ENCODE measurements around the gene GGPS1.
A peak's percentile ranks its signal among the peaks of the same experiment; 100 is the strongest.
"Not testable (repeated sequence)": the region's sequence is repeated elsewhere in the genome, so short reads cannot be mapped to it uniquely, and the experiment has no call there.

GGPS1 gene

DNA sequence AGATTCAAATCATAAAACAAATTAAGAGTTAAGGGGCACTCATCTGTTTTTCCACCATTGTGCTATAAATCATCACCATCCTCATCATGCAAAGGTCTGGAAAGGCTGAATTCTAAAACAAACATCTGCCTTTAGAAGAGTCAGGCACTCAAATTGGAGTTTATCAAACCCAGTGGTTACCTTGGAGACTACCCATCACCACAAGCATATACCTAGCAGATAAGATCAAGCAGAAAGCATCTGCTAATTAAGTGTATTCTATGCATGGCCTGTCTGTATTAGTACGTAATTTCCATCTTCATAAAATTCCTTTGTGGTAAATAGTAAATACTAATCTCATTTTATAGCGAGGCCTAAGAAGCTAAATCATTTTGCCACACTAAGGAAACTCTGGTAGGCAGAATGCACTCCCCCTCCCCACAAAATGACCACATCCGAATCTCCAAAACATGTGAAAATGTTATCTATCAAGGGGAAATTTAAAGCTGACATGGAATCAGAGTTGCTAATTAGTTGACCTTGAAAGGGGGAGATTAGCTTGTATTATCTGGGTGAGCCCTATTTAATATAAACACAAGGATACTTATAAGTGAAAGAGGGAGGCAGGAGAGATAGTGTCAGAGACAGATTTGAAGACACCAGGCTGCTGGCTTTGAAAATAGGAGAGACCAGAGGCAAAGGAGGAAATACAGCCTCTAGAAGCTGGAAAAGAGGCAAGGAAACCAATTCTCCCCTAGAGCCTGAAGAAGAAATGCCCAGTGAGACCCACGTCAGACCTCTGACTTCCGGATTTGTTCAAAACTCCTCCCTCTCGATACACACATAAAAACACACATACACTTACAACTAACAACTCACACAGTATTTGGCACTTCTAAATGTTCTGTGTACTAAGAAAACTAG is 23.6 kb upstream of the GGPS1 start:
- no peak for DNase-seq (ENCODE audit: low read depth, low spot score)

DNA sequence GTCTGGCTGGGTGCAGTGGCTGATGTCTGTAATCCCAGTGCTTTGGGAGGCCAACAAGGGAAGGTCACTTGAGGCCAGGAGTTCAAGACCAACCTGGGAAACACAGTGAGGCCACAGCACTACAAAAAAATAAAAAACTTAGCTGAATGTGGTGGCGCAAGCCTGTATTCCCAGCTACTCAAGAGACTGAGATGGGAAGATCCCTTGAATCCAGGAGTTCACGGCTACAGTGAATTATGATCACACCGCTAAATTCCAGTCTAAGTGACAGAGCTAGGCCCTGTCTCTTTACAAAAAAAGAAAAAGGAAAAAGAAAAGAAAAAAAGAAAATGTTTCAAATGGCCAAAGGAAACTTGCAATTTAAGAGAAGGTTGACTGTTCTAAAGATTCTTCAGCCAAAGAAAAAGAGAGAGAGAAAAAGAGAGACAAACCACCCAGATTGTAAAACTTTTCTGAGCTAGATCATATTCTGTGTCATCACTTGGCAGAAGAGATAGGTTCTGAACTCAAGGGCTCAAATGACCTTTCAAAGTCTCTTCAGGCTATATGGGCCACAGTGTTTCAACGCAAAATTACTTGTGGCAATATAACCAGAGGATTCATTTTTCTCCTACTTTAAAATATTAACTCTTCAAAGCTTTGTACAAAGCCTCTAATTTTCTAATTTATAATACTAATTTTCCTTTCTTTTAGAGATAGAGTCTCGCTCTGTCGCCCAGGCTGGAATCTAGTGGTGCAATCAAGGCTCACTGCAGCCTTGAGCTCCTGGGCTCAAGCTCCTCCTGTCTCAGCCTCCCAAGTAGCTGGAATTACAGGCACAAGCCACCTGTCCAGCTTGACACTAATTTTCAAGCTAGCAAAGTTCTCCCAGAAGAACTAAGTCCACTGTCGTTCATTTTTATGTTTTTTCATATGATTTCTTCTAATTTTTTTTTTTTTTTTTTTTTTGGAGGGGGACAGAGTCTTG is 20.9 kb upstream of the GGPS1 start:
- no peak for DNase-seq (ENCODE audit: low read depth, low spot score)

GRCh38 chr1:235309206-235309605 is 19.2 kb upstream of the GGPS1 start:
- DNase-seq (ENCODE audit: low read depth, low spot score) = not testable (repeated sequence)

DNA sequence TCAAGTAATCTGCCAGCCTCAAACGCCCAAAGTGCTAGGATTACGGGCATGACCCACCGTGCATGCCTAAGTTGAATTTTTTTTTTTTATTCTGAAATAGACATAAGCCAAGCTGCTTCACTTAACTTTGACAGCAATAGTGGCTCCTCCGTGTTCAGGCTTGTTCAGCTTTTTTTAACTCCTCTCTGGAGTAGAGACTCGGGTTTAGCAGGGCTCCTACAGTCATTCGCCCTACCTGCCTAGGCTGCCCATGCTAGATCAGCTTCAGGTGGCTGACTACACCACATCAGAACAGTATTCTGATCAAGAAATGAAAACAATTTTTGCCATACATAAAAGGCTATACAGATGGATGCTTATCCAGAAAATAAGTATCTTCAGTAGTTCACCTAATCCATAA is 15.1 kb upstream of the GGPS1 start:
- no peak for DNase-seq (ENCODE audit: low read depth, low spot score)

GRCh38 chr1:235313931-235314678 is 14.3 kb upstream of the GGPS1 start:
- DNase-seq (ENCODE audit: low read depth, low spot score) = no peak

- DNase-seq (ENCODE audit: low read depth, low spot score) = no peak
Observed at GRCh38 chr1:235315173-235315572, 13.2 kb upstream of the GGPS1 start.

GRCh38 chr1:235315735-235316134 is 12.6 kb upstream of the GGPS1 start:
- DNase-seq (ENCODE audit: low read depth, low spot score) = no peak

GRCh38 chr1:235317168-235317567 is 11.2 kb upstream of the GGPS1 start:
- DNase-seq (ENCODE audit: low read depth, low spot score) = no peak

DNA sequence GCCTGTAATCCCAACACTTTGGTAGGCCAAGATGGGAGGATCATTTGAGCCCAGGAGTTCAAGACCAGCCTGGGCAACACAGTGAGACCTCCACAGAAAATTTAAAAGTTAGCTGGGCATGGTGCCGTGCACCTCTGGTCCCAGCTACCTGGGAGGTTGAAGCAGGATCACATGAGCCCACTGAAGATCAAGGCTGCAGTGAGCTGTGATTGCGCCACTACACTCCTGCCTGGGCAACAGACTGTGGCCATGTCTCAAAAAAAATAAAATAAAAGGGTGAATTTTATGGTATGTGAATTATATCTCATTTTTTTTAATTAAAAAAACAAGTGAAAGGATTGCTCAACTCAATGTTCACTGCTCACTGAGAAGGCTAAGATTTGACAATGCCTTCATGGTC is 9.1 kb upstream of the GGPS1 start:
- no peak for DNase-seq (ENCODE audit: low read depth, low spot score)

DNA sequence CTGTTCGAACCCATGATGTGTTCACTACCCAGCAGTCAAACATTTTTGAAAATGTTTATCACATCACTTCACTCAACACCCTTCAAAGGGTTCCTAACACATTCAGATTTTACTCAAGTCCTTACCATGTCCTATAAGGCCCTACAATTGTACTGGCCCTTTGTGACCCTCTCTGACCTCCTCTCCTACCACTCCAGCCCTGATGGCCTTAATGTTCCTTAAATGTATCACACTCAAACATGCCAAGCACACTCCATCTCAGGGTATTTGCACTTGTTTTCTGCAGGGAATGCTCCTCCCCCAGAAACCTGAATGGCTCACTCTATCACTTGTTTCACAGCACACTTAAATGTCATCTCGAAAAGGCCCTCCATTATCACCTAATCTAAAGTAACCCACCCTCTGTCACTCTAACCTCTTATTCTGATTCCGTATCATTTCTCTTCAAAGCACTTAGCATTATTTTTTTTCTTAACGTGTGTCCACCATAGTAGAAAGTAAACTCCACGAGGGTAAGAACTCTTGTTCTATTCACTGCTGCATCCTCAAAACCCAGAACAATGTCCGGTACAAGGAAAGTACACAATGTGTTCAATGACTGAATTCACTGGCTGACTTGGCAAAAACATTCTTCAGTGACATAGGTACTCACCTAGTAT is 7.7 kb upstream of the GGPS1 start:
- no peak for DNase-seq (ENCODE audit: low read depth, low spot score)

DNA sequence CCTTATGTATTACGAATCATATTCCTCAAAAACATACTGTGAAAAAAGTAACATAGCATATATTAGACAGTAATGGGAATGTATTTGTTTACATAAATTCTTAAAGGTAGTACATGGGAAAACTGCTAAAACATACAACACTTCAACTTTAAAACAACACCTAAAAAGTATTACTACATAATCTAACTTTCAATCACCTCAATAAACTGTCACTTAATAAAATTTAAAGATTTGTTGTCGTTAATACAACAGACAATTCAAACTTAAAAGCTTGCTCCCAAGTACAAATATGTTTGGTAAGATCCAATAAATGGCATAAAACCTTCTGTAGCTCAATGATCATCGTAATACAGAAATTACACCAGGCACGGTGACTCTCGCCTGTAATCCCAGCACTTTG is 4.1 kb upstream of the GGPS1 start:
- DNase-seq (ENCODE audit: low read depth, low spot score) = no peak

GRCh38 chr1:235325139-235325538 is 3.2 kb upstream of the GGPS1 start:
- no peak for DNase-seq (ENCODE audit: low read depth, low spot score)

- no peak for DNase-seq (ENCODE audit: low read depth, low spot score)
Observed at GRCh38 chr1:235325854-235326253, 2.5 kb upstream of the GGPS1 start.

DNA sequence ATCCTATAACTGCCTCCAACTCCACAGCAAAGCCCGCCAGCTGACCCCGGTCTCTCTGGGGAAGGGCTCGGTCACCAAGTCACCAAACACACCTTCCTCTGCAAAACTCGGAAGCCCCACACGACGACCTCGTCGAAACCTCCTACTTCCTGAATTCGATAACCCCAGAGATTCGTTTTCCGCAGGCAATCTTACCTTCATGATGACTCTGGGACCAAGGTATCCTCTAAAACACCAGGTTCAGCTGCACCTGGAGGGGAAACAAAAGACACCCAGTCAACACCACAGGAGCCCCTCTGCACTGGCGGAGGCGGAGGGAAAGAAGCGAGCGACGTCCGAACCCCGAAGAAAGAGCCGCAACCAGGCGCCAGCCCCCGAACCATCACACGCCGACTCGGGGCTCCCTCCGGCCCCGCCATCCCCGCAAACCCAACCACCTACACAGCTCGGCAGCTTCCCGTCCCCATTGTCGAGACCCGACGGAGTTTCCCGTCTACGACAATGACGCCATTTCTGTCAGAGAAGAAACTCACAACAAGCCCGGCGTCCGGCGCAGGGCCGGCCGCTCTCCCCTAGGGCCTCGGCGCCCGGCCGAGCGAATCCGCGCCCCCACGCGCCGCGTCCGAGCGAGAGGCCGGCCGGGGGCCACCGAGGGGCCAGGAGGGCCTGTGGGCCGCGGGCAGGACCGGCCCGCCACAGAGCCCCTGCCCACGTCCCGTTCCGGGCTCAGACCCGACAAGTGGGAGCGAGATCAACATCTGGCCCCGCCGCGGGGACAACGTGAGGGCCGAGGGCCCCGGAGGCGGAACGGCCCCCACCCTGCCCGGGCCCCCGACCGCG is 1.4 kb upstream of the GGPS1 start:
- DNase-seq (ENCODE audit: low read depth, low spot score) = peak; percentile 60

DNA sequence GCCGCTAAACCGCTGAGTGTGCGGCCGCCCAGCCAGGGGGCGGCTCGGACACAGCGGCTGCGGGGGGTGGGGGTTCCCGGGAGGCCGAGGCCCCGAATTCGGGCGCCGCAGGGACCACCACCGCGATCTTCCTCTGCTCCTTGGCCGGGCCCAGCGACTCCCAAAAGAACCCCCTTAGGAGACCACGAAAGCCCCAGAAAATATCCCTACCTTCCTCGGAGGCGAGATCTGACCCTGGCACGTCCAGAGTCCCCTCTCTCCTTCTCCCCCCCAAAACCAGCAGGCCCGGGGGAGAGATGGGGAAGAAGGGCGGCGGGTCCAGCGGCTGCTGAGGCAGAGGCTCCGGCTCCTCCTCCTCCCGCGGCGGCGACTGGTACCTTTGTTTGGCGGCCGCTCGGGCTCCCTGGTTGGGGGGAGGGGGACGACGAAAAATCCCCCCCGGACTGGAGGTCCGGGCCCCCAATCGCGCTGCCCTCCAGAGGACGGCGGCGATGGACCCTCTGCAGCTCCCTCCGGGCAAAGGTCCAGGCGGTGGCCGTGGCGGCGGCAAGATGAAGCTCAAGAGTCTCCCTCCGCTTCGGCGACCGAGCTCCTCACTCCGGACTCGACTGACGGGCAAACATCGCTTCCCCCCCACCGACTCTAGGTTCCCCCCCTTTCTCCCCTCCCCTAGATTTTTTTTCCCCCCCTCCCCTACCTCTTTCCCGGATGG is 655 bp upstream of the GGPS1 start, which contains the start of gene ARID4B:
ARID4B (minus strand) TSS at position 621 of the 712 bp plus-strand sequence. CDS start 1,260 bp downstream, outside the sequence.
- DNase-seq (ENCODE audit: low read depth, low spot score) = no peak

GRCh38 chr1:235329139-235329902 is 951 bp downstream of the GGPS1 start:
- no peak for DNase-seq (ENCODE audit: low read depth, low spot score)

- DNase-seq (ENCODE audit: low read depth, low spot score) = no peak
Observed at GRCh38 chr1:235330918-235331285, 2.5 kb downstream of the GGPS1 start.

DNA sequence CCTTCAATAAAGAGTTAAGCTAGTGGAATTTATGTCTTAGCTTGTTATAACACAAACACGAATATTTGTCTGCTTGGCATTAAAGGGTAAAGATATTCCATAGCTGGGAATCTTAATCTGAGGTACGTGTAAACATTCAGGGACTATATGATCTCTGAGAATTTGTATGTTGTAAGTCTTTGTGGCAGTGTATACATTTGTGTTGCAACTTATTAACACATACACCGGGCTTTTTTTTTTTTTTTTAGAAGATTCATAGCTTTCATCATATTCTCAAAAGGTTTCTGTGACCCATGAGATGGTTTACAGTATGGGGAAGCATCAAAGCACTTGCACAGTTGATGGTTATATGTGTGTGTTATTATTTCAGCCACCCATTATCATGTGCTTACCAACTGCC is 3.0 kb downstream of the GGPS1 start:
- DNase-seq (ENCODE audit: low read depth, low spot score) = no peak

GRCh38 chr1:235336903-235337302 is 8.5 kb downstream of the GGPS1 start:
- DNase-seq (ENCODE audit: low read depth, low spot score) = no peak
